Body of pancreas (tissue), 4 donors: ENCODE data around the gene ME3. TPM values are rescaled to one million over a fixed set of nuclear protein-coding genes. Genes with fewer than 3 reads are reported as not detected.

Experiments
- ATAC-seq: fragments of 150-250 bp; one replicate; pipeline ENCODE4 v1.9.1; 2016
- DNase-seq, 4 donors: peaks; one replicate each; pipeline ENCODE4 v3.0.0-alpha.2; 2019
- H3K27ac ChIP-seq, 4 donors: fragments of 200-600 bp; sonication (generic); 1 replicate in 3 of 4; 2 replicates in 1 of 4; pipeline versions ENCODE4 v1.5.1 to v1.6.1; 2016 to 2019; ENCODE audit warnings: mild to moderate bottlenecking in 1 of 4, mixed read lengths in 1 of 4, moderate library complexity in 1 of 4
- H3K27me3 ChIP-seq, 2 donors: fragments of 200-600 bp; sonication (generic); one replicate each; pipeline ENCODE4 v1.6.0; 2016; ENCODE audit warnings: mild to moderate bottlenecking in 1 of 2
- H3K36me3 ChIP-seq, 2 donors: fragments of 200-600 bp; sonication (generic); replicated peaks in 1 of 2; 2 replicates each; pipeline ENCODE4 v1.5.1; 2016; ENCODE audit warnings: low read depth in 2 of 2; ENCODE audit not compliant: insufficient read depth in 1 of 2
- H3K4me1 ChIP-seq: fragments of 200-600 bp; sonication (generic); one replicate; pipeline ENCODE4 v1.6.0; 2016
- H3K4me3 ChIP-seq, 2 donors: fragments of 200-600 bp; sonication (generic); 1 replicate in 1 of 2; 2 replicates in 1 of 2; pipeline ENCODE4 v1.5.1; 2016 to 2019
- H3K9me3 ChIP-seq, 3 donors: fragments of 200-600 bp; sonication (generic); 1 replicate in 2 of 3; 2 replicates in 1 of 3; pipeline ENCODE4 v1.5.1; 2016
- CTCF ChIP-seq, 7 experiments: fragments of 450-650 bp in 4 of 7; fragments of 200-600 bp in 3 of 7; sonication (generic) in 3 of 7; IDR thresholded peaks; one replicate each; pipeline ENCODE4 v1.5.1; 2016 to 2019; ENCODE audit warnings: antibody characterized with exemption in 7 of 7
- POLR2A ChIP-seq, 3 donors: fragments of 450-650 bp; IDR thresholded peaks; one replicate each; pipeline ENCODE4 v1.6.1; 2016; ENCODE audit warnings: antibody characterized with exemption in 3 of 3, mild to moderate bottlenecking in 2 of 3
- WGBS, 2 donors: methylation state at CpG; one replicate each; pipeline ENCODE4 v1.1.5; 2017; 5-methylcytosine and 5-hydroxymethylcytosine counted together
- intact Hi-C: fragments of 100-400 bp; cut with DNase I; formaldehyde crosslinking; loops from one replicate; pipeline ENCODE4 v1.15.1; 2023
- total RNA-seq, 2 donors: library from RNA; depleted of rRNA; stranded (reverse); fragments of >200 nt; gene quantifications; one replicate each; pipeline ENCODE4 v1.1.0, GENCODE V29; 2016

Gene ME3
- total RNA-seq, 2 donors from 2014 or later = 20.8 to 54.7 TPM

DNA sequence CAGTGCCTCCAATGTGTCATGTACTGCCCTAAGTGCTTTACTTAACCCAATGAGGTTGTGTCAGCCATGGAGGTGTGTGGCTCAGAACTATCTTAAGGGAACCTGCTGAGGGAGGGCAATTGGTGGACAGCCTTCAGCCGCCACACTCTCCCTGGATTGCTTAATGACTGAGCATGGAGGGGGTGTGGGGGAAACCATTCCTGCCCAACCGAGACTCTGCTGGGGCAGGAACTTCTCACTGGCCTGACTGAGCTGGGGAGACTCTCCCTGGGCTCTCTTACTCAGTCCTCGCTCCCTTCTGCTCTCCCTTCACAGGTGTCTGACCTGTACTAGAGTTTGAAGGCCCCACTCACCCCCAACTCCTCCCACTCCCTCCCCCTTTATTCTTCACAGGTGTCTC lies 183.0 kb downstream of the ME3 start:
- TF ChIP-seq CTCF (IDR thresholded peaks at IDR 0.05) = no peak
- no peak for TF ChIP-seq POLR2A (IDR thresholded peaks at IDR 0.05)
- Histone ChIP-seq H3K36me3 (no peaks in the 10 kb centered on the region), H3K4me1 (no peaks in the 10 kb centered on the region), H3K9me3 (no peaks in the 10 kb centered on the region), H3K27me3 (no peaks in the 10 kb centered on the region), H3K4me3 (no peak overlapping the region), H3K27ac (no peak overlapping the region)
- WGBS, 2 donors = 97 to 100% methylated on average over 3 of the region's 3 CpGs
- ATAC-seq = no peak
- intact Hi-C loops = no loop called here
- DNase-seq = no peak

DNA sequence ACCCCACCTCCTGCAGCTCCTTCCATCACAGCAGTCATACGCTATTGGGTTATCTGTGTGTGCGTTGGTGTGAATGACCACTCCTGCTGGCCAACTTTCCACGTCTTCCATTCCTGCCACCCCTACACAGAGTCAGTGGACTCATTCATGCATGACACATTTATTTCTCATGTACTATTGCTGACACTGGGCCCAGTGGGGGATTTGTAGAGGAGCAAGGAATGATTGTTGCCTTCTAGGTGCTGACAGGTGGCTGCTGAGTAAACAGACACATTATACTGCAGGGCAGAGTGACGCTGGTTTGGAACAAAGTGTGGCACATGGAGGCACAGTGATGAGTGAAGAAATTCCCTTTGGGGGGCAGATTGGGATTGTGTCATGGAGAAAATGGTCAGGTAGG lies 183.9 kb downstream of the ME3 start:
- no peak for ATAC-seq
- Histone ChIP-seq H3K36me3 (no peaks in the 10 kb centered on the region), H3K27ac (no peak overlapping the region), H3K4me1 (no peaks in the 10 kb centered on the region), H3K9me3 (no peaks in the 10 kb centered on the region), H3K27me3 (no peaks in the 10 kb centered on the region), H3K4me3 (no peak overlapping the region)
- DNase-seq = no peak
- intact Hi-C loops = no loop called here
- no peak for TF ChIP-seq POLR2A (IDR thresholded peaks at IDR 0.05)
- TF ChIP-seq CTCF (IDR thresholded peaks at IDR 0.05) = no peak
- WGBS, 2 donors = 92 to 96% methylated on average over 4 of the region's 4 CpGs

- H3K27ac ChIP-seq = no peak overlapping the region
- 86 to 90% methylated on average over 7 of the region's 7 CpGs for WGBS, 2 donors
- no peak for TF ChIP-seq POLR2A (IDR thresholded peaks at IDR 0.05)
- no peak for TF ChIP-seq CTCF (IDR thresholded peaks at IDR 0.05)
- no peak overlapping the region for H3K4me3 ChIP-seq
- no peaks in the 10 kb centered on the region for H3K27me3 ChIP-seq
- no peaks in the 10 kb centered on the region for H3K36me3 ChIP-seq
- H3K4me1 ChIP-seq = no peaks in the 10 kb centered on the region
- H3K9me3 ChIP-seq = no peaks in the 10 kb centered on the region
- intact Hi-C loops = no loop called here
- ATAC-seq (no peak), DNase-seq (no peak)
These were observed 184.7 kb downstream of the ME3 start for GRCh38 chr11:86487671-86488070.

GRCh38 chr11:86486261-86487030 lies 186.0 kb downstream of the ME3 start:
- no peaks in the 10 kb centered on the region for H3K4me1 ChIP-seq
- H3K9me3 ChIP-seq = no peaks in the 10 kb centered on the region
- no peak for TF ChIP-seq CTCF (IDR thresholded peaks at IDR 0.05)
- TF ChIP-seq POLR2A (IDR thresholded peaks at IDR 0.05) = no peak
- no peaks in the 10 kb centered on the region for H3K36me3 ChIP-seq
- H3K4me3 ChIP-seq = no peak overlapping the region
- ATAC-seq (no peak), DNase-seq (no peak)
- intact Hi-C loops = no loop called here
- 40 to 73% methylated on average over 1 to 5 of the region's 5 CpGs for WGBS, 2 donors
- no peaks in the 10 kb centered on the region for H3K27me3 ChIP-seq
- H3K27ac ChIP-seq = no peak overlapping the region

GRCh38 chr11:86484795-86485166 lies 187.6 kb downstream of the ME3 start:
- Histone ChIP-seq H3K4me1 (no peaks in the 10 kb centered on the region), H3K9me3 (no peaks in the 10 kb centered on the region), H3K36me3 (no peaks in the 10 kb centered on the region), H3K27me3 (no peaks in the 10 kb centered on the region), H3K4me3 (no peak overlapping the region), H3K27ac (peak overlapping the region; percentile 17 to 44 (median 24))
- intact Hi-C loops = no loop called here
- 76 to 83% methylated on average over 1 of the region's 1 CpG for WGBS, 2 donors
- TF ChIP-seq CTCF (IDR thresholded peaks at IDR 0.05) (no peak), POLR2A (IDR thresholded peaks at IDR 0.05) (no peak)
- DNase-seq (no peak), ATAC-seq (no peak)
